Kasumi-1 (cell line): ENCODE measurements around the gene FDXR.

Experiments used
- DNase-seq, 2 experiments: peaks; one replicate each; lab custom pipeline; 2025; lab: John Stamatoyannopoulos, UW

FDXR gene

GRCh38 chr17:74898376-74898946 lies 25.7 kb upstream of the FDXR start:
- no peak for DNase-seq

GRCh38 chr17:74893936-74894671 lies 21.3 kb upstream of the FDXR start:
- DNase-seq = no peak

DNA sequence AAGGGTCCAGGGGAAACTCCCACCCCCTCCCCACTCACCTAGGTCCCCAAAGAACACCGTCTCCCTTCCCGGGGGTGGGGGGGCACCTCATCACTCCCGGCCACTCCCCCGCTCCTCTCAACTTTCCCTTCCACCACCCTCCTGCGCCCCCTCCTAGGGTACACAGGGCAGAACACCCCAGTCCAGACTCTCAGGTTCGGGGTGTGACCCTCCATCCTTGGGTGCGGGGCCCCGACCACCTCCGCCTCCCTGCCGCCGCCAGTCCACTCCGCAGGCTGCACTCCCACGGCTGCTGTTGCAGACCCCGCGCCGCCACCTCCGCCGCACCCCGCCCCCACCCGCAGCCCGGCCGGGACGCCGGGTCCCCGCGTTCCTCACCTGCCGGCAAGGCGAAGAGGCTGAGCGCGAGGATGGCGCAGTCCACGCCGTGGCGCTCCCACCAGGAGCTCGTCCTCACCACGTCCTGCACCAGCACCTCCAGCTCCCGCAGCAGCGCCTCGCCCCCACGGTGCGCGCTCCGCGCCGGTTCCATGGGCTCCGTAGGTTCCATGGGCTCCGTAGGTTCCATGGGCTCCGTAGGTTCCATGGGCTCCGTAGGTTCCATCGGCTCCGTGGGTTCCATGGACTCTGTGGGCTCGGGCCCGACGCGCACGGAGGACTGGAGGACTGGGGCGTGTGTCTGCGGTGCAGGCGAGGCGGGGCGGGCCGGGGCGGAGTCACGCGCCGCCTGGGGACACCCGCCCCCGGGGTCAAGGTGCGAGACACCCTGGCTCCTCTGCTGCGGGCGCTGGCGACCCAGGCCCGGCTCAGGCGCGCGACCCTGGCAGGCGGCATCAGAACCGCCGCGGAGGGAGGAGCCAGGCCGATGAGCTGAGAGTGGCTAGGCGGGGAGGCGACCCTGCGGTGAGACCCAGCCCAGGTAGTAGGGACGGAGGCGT lies 20.4 kb upstream of the FDXR start, which contains the start of gene FADS6:
TSS of gene FADS6 (minus strand) at position 660 of the 938 bp plus-strand sequence. CDS start at position 622, 38 bp downstream.
- no peak for DNase-seq

DNA sequence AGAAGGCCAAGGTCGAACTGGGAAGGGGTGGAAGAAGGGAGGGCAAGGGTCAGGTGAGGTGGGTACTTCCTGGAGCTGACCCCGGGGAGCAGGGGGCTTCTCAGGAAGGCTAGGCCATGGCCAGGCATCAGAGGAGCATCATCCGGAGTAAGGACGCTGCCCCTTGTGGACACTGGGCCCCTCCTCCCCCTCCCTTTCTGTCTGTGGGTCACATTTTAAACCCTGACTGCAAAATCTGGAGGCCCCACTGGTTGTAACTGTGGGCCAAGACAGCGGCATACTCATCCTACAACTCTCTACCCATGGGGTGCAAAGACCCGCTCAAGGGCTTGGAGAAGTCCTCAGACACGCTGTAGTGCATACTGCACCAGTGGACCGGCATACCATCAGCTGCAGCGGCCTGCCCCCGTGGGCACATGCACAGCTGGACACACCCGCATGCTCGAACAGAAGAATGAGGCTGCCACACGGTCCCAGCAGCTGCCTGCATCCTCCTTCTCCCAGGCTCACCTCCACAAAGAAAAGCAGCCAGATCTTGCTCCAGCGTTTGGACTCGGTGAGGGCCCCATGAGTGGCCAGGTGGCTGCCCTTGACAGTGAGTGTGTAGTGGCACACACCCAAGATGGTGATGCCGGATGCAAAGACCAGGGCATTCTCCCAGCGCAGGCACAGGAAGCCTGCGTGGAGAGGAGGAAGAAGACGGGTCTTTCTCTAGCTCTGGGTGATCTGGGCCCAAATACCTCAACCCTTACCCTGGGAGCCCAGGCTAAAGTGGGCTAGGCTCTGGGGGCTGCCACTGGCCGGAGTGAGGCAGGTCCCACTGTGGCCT lies 19.4 kb upstream of the FDXR start:
- no peak for DNase-seq

DNA sequence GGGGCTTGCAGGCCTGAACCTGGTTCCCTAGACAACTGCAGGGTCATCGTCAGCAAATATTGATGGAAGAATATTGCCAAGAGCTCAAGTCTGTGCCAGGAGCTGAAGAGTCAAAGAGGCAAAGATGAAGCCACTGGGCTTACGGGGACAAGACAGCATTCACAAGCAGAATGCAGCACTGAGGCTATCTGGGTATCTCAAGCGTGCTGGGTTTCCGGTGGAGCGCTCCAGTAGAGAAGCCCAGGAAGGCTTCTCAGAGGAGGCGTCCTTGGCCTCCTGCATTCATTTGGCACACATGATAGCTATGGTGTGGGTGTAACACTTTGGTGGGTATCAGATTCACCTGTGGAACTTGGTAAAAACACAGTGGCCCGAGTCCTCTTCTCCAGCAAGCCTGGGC lies 17.8 kb upstream of the FDXR start:
- DNase-seq = no peak

- no peak for DNase-seq
Measured at GRCh38 chr17:74888469-74888868, 15.7 kb upstream of the FDXR start.

DNA sequence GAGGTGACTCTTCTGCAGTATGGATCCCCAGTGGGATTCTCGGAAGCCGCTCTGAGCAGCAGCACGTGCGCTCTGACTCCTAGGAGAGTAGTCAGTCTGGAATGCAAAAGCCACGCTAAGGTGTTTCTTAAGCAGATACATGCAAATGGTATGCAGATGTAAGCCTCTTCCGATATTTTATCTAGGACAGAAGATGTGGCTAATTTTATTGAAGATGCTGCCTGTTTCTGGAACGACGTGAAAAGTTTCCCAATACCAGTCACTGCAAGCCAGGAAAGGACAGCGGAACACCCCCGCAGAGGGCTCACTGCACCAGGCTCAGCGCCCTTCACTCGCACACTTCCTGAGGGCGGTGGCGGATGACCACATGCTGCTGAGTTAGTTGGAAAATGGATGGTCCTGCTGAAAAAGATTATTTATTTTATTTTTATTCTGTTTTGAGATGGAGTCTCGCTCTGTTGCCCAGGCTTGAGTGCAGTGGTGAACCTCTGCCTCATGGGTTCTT lies 10.5 kb upstream of the FDXR start:
- no peak for DNase-seq

DNA sequence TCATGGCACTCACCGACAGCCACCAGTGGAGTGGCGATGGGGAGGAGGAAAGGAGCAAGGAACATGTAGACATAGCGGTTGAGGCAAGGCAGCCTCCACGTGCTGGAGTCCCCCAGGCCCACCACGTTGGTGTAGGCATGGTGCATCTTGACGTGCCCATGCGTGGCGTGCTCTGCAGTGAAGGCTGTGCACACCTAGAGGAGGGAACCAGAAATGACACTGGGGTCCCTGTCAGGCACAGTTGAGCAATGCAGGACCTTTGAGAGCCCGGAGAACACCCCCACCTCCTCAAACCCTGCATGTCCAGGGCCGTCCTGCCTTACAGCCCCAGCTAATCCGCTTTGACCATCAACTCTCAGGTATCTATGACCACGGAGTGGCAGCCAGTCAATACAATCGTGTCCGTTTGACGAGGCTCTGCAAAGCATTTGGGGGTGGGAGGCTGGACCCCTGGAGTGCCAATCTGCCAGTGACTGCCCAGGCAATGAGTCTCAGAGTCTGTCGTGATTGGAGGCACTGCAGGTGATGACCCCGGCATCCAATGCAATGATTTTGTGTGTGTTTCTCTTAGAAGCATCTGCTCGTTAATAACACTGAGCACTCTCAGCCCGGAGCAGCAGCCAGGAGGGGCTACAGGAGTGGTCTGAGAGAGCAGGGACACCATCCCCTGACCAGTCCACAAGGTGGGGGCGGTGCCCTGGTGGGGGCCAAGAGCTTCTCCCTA lies 9.9 kb upstream of the FDXR start:
- DNase-seq = no peak

GRCh38 chr17:74881073-74881472 lies 8.3 kb upstream of the FDXR start:
- no peak for DNase-seq

GRCh38 chr17:74879308-74879707 lies 6.5 kb upstream of the FDXR start:
- no peak for DNase-seq

DNA sequence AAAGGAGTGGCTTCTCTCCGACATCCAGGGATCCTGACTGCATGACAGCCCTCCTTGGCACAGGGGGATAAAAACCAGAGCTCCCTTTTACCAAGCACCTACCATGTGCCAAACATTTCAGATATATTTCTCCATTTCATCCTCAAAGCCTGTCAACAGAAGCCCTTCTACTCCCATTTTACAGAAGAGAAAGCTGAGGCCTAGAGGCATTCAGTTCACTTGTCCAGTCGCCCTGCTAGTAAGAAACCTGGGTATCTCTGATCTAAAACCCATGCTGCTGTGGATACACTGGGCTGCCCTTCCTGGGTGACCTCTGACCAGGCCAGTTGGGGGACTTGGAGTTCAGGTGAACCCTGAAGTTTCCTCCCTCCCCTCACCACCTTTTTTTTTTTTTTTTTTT lies 5.9 kb upstream of the FDXR start:
- no peak for DNase-seq

DNA sequence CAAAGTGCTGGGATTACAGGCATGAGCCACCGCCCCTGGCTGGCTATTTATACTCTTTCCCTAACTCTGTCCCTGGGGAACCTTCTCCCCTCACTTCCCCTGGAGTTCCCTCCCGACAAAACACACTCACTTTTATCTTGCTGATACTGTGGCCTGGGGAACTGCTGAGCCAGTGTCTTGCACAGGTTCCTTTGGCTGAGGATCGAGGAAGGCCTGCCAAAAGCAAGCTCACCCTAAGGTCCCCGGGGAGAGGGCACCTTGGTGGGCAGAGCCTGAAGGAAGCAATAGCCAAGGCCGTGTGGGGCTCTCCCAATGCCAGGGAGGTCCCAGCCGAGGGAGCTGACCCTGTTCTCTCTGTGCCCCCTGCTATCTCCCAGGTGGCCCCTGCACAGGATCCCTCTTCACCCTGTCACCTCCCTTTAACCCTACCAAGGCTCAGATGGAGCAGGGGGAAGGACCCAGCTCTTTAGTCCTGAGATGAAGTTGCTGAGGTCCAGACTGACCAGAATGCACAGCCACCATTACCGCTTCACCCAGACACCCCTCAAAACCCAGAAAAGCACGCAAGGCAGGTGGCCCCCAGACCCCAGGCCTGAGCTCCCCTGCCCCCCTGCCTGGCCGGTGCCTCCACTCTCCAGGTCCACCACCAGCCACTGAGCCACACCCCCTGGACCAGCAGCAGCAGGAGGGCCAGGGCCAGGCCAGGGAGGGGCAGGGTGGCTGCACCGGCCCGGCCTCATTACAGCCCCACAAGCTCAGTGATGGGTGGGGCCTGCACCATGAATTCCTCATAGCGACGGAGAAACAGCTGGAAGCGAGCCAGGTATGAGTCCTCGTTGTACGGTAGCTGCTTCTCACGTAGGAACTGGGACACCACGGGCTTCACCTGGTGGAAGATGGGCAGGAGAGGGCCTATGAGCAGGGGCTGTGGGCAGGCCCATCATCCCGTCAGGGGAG lies 5.1 kb upstream of the FDXR start:
- DNase-seq = no peak

DNA sequence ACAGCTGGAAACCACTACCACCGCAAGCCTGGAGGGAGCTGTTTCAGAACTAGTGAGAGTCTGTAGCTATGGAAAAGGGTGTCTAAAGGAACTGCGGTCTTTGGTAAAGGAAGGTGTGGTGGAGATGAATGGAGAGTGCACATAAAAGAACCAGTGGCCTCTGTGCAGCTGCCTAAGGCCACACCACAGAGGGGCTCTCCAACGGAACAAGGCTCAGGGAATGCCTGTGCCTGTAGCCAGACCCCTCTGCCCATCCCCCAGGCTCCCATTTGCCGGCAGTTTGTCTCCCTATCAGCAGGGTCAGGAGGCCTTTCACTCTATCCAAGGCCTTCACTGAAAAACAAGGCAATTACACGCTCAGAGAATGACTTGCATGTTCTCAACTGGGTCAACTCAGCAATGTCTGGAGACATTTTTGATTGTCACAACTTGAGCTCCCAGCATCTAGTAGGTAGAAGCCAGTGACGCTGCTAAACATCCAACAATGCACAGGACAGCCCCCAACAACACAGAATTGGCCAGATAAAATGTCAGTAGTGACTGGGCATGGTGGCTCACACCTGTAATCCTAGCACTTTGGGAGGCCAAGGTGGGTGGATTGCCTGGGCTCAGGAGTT lies 3.3 kb upstream of the FDXR start:
- no peak for DNase-seq

DNA sequence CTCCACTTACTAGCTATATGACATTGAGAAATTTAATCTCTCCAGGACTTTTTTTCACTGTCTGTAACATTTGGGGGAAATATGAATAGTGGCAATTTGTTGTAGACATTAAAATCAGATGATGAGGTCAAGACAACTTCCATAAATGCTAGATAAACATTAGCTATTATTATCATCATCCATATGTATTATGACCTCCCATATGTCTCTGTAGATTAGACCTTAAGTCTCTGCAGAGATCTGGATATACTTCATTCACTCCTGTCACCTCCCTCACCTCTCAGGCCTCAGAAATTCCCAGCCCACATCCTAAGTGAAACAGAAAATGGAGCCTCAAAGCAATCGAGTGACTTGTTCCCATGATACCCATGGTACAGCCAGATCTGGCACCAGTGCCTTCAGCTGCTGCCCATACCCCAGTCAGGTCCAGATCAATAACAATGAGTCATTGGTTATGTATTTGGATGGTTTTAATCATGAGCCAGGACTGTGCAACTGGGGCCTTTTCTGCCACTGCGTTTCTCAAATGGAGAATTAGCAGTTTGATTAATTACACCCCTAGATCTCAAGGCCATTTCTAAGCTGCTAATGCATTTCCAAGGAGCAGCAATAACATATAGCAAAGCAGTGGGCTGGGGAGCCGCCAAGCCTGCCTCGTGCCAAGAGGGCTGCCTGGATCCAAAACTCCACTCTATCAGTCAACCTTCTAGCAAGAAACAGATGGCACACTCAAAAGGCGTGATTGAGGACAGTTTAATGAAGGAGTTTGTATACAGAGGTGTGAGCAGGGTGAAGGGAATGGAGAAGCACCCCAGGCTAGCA lies 2.6 kb upstream of the FDXR start:
- no peak for DNase-seq

- no peak for DNase-seq
Measured at GRCh38 chr17:74874615-74875037, 1.8 kb upstream of the FDXR start.

- no peak for DNase-seq
Measured at GRCh38 chr17:74873874-74874614, 1.2 kb upstream of the FDXR start.

- peak; percentile 100 for DNase-seq
Measured at GRCh38 chr17:74873037-74873873, 461 bp upstream of the FDXR start.
